Adipose tissue (tissue), 3 donors: Measurements from ENCODE around the gene MEP1A. TPM values are rescaled to one million over a fixed set of nuclear protein-coding genes. Genes with fewer than 3 reads are reported as not detected.
"Not testable (repeated sequence)": the region's sequence is repeated elsewhere in the genome, so short reads cannot be mapped to it uniquely, and the experiment has no call there.

Experiments
- H3K27ac ChIP-seq: one replicate; pipeline ENCODE4 v1.5.1; 2013; ENCODE audit warnings: low read depth, low read length
- WGBS, 3 donors: extraction: QIAGEN DNeasy Blood & Tissue Kit; methylation state at CpG; one replicate each; pipeline ENCODE4 v1.1.7; 2013; 5-methylcytosine and 5-hydroxymethylcytosine counted together
- polyA plus RNA-seq, 3 donors: library from polyadenylated mRNA; stranded (reverse); fragments of 200-250 nt; gene quantifications; one replicate each; pipeline ENCODE4 v1.2.3, GENCODE V29; 2013
- donor health status: healthy with polysubstance abuse.
- donor health status: Bipolar disorder and iron deficiency.
- donor health status: healthy.

MEP1A gene, protein sequence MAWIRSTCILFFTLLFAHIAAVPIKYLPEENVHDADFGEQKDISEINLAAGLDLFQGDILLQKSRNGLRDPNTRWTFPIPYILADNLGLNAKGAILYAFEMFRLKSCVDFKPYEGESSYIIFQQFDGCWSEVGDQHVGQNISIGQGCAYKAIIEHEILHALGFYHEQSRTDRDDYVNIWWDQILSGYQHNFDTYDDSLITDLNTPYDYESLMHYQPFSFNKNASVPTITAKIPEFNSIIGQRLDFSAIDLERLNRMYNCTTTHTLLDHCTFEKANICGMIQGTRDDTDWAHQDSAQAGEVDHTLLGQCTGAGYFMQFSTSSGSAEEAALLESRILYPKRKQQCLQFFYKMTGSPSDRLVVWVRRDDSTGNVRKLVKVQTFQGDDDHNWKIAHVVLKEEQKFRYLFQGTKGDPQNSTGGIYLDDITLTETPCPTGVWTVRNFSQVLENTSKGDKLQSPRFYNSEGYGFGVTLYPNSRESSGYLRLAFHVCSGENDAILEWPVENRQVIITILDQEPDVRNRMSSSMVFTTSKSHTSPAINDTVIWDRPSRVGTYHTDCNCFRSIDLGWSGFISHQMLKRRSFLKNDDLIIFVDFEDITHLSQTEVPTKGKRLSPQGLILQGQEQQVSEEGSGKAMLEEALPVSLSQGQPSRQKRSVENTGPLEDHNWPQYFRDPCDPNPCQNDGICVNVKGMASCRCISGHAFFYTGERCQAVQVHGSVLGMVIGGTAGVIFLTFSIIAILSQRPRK
- under 1 TPM in 2 of 3 donors, not detected in 1; 0.05 to 0.09 TPM for polyA plus RNA-seq

DNA sequence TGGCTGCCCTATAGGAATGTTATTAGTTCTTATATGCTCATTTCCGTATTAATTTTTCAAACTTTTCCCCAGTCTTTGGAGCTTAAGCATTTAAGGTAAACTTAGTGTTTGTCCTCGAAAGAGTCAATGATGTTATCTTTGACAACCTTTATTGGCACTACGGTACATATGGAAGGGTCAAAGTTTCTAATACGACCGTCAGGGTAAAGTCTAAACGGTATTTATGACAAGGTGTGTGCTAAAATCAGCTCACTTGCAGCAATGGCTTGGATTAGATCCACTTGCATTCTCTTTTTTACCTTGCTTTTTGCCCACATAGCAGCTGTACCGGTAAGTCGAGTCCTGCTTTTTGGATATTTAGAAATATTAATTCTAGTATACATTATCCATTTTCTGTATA is at the start of gene MEP1A:
TSS of gene MEP1A (plus strand) at position 252 of the 400 bp plus-strand sequence. CDS start at position 262, 10 bp downstream.
- WGBS, 3 donors, result 37 to 92% (median 91%) methylated on average over 8 of the region's 8 CpGs
- H3K27ac ChIP-seq, result no peak within 1 kb of the TSS

DNA sequence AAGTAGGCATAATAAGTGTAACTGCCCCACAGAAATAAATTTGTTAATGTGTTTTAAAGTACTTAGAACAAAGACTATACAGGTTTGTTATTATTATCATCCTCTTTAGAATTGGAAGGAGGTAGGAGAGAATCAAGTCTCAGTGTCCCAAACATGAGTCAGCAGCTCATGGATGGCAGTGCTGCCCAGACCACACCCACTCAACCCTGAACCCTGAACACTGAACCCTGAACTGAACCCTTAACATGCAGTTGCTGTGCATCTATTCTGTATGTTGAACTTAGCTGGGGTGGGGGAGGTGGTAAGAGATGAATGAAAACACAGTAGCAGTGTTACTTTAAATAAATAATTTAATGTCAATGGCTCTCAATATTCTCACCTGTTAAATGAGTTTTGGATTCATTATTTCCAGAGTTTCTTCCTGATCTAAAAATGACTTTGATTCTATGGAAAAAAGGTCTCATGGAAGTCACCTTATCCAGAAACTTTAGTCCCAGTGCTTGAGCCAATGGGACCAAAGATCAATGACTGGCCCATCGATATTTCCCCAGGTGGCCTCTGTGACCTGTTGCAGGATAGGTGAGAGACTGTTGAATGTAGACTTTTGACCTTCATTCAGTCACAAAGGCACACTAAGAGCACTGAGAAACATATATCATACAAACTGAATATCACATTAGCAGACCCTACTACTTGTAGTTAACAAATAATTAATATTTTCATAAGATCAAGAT is 49.6 kb upstream of the MEP1A start:
- WGBS, 3 donors, result 80 to 92% (median 87%) methylated on average over 1 of the region's 1 CpG
- no peak overlapping the region for H3K27ac ChIP-seq

- WGBS, 3 donors, result 73 to 80% (median 78%) methylated on average over 3 of the region's 3 CpGs
- H3K27ac ChIP-seq, result not testable (repeated sequence)
Observed at GRCh38 chr6:46744159-46744725, 48.9 kb upstream of the MEP1A start.

- 62 to 69% (median 66%) methylated on average over 2 of the region's 2 CpGs for WGBS, 3 donors
Observed at GRCh38 chr6:46745973-46746372, 47.2 kb upstream of the MEP1A start.

DNA sequence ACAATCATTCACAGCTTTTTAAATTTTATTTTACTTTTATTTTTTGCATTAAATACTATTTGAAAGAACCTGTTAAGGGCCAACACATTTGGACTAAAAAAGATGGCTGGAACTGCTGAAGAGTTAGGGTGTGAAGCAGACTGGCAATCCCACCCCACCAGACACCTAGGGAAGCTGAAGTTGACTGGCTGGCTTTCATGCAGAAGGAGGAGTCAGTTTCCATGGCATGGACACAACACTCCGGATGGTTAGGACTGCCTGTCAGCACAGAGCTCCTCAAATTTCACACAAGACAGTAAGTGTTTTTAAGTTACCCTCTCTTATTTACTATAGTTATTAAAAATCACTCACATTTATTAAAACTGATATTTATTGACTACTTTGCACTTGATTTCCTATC is 46.5 kb upstream of the MEP1A start, which contains the start of gene ANKRD66:
TSS of gene ANKRD66 (plus strand) at position 238 of the 400 bp plus-strand sequence. CDS start 5,016 bp downstream, outside the sequence.
- no peak within 1 kb of the TSS for H3K27ac ChIP-seq
- WGBS, 3 donors, result 57 to 87% (median 72%) methylated on average over 1 of the region's 1 CpG

More at GRCh38 chr6:46745973-46746372, 47.2 kb upstream of the MEP1A start:
- no peak overlapping the region for H3K27ac ChIP-seq

DNA sequence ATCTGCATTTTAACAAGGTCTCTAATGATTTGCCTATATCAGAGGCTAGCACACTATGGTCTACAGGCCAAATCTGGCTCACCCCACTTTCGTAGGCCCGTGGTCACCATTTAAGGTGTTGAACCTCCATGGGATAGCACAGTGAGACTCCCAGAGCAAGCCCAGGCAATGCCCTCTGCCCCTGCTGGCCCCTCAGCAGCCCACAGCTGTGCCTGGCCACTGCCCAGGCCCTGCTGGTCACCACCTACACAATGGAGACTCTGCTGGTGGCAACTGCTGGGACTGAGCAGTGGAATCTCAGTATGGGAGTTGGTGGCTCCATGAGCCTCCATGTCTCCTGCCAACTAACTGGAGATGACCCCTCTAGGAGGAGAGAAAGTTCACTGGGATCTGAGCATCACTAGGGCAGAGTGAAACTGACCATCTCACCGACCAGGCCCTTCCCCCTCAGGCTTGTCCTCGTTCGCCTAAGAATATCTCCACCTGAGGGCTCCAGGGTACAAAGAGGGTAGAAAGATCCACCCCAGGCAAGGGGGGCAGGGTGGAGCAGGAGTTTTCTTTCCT is 44.2 kb upstream of the MEP1A start:
- H3K27ac ChIP-seq, result no peak overlapping the region
- 89 to 96% (median 92%) methylated on average over 5 of the region's 5 CpGs for WGBS, 3 donors

GRCh38 chr6:46749731-46750130 is 43.5 kb upstream of the MEP1A start:
- 76 to 96% (median 93%) methylated on average over 5 of the region's 5 CpGs for WGBS, 3 donors
- no peak overlapping the region for H3K27ac ChIP-seq

- H3K27ac ChIP-seq, result no peak overlapping the region
- WGBS, 3 donors, result 64 to 88% (median 76%) methylated on average over 3 of the region's 3 CpGs
Observed at GRCh38 chr6:46751658-46752057, 41.5 kb upstream of the MEP1A start.

- H3K27ac ChIP-seq, result no peak overlapping the region
- 37 to 60% (median 60%) methylated on average over 1 of the region's 1 CpG for WGBS, 3 donors
Observed at GRCh38 chr6:46755865-46756264, 37.3 kb upstream of the MEP1A start.

DNA sequence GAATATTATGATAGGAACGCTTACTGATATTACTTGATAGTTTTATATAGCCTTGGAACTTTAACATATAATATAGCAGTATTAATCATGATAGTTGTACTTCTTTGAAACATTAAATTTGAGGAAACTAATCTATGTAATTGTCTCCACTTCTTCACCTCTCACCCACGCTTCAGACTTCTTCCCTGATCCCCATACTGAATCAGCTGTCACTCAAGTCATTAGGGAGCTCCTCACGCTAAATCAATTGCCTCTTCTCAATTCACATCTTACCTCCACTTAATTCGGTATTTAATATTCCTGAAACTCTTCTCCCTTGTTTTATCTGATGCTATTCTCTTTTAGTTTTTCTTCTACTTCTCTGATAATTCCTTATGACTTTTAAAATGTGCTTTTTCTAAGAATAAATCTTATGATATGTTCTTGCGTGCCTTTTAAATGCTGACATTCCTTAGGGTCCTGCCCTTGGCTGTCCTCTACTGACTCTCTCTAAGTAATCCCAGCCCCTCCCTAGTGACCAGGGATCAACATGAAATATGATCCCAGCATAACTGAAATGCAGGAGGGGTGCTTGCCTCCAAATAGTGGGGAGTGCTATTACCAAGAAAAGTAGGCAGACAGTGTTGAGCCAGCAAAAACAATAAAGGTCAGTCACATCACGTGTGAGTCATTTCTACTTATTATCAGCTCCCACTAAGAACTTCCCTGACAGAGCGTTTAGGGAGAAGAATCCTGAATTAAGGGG is 36.5 kb upstream of the MEP1A start:
- H3K27ac ChIP-seq, result no peak overlapping the region
- 60 to 69% (median 63%) methylated on average over 7 of the region's 7 CpGs for WGBS, 3 donors

DNA sequence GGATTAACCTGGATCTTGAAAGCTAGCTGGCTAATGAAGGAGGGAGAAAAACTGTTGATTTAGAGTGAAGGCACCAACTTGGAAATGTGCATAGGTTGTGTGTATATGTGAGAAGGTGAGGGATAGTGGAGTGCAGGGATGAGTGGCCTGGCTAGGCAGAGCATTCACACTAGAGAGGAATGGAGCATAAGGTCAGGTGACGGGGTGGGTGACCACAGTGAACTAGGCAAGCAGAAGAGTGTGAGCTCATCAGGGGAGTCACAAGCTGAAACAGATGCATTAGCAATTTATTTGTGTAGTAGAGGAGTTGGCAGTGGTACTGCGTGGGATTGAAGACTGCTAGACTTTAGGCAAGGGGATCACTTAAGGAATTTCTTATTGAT is 36.0 kb upstream of the MEP1A start:
- no peak overlapping the region for H3K27ac ChIP-seq
- WGBS, 3 donors, result 64 to 77% (median 70%) methylated on average over 2 of the region's 2 CpGs

DNA sequence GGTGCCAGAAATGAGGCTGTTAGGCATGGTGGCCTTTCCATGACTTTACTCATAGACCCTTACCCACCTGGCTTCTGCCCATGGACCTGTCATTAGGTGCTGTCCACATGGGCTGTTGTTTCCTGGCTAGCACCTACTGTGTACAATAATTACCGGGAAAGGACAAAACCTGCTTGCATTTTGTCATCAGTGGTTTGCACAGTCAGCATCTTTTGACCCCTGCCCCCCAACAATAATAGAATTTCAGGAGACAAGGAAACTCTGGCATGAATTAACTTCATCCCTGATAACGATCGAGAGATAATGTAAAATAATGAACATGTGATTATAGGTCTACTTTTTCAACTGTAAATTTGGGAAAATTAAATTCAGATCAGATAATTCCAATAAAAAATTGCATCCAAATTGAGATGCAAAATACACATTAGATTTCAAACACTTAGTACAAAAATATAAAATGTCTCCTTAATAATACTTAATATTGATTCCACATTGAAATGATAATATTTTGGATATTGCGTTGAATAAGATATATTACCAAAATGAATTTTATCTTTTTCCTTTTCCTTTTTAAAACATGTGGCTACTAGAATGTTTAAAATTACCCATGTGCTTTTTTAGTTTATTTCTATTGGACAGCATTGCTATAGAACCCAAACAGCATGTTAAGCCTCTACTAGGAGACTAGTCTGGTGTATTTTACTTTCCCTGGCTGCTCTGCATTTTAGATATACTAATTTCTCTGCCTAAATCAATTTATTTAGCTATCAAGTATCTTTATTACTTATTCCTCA is 34.0 kb upstream of the MEP1A start:
- 91 to 96% (median 94%) methylated on average over 4 of the region's 4 CpGs for WGBS, 3 donors
- no peak overlapping the region for H3K27ac ChIP-seq

DNA sequence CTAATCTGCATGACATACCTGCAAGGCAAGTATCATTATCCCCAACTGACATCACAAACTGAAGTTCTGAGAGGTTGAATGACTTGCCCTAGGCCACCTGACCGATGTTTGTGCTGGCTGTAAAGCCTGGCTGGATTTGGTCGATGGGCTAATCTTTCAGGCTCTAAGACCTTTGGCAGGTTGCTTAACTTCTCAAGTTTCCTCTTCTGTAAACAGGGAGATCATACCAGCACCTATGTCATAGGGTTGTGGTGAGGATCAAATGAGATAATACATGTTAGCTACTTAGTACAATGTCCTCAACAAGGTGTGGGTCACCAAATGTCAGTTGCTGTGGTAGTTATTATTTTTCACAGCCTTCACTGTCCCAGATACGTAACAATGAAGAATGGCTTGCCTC is 32.3 kb upstream of the MEP1A start:
- WGBS, 3 donors, result 67 to 86% (median 81%) methylated on average over 3 of the region's 3 CpGs
- H3K27ac ChIP-seq, result no peak overlapping the region

- WGBS, 3 donors, result 84 to 89% (median 85%) methylated on average over 2 of the region's 2 CpGs
- H3K27ac ChIP-seq, result no peak overlapping the region
Observed at GRCh38 chr6:46763466-46763865, 29.7 kb upstream of the MEP1A start.

- H3K27ac ChIP-seq, result not testable (repeated sequence)
- 80 to 88% (median 82%) methylated on average over 10 of the region's 10 CpGs for WGBS, 3 donors
Observed at GRCh38 chr6:46764280-46764679, 28.9 kb upstream of the MEP1A start.

- 94 to 96% (median 95%) methylated on average over 5 of the region's 5 CpGs for WGBS, 3 donors
- H3K27ac ChIP-seq, result no peak overlapping the region
Observed at GRCh38 chr6:46764961-46765360, 28.2 kb upstream of the MEP1A start.

DNA sequence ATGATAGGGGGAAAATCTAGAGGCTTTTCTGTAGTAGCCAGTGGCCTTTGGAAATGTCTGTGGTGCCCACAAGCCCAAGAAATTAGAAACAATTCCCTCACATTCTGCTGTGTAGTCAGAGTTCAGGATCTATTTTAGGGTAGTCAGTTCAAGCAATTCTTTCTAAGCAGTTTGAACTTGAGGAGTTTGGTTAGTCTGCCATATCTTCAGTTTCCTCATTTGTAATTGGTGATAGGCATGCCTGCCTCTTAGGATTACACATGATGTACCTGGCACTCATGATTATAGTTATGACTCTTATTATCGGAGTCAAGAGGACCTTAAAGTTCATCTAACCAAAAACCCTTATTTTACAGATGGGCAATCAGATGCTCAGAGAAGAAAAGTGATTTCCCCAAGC is 21.2 kb upstream of the MEP1A start:
- 91 to 97% (median 91%) methylated on average over 1 of the region's 1 CpG for WGBS, 3 donors
- H3K27ac ChIP-seq, result no peak overlapping the region
